Kidney tubule cell (primary cell): ENCODE measurements around the gene TMEM145.
"Not testable (repeated sequence)": the region's sequence is repeated elsewhere in the genome, so short reads cannot be mapped to it uniquely, and the experiment has no call there.

Experiments used
- DNase-seq: peaks from one replicate; pipeline ENCODE4 v3.0.0-alpha.2; 2018; ENCODE audit warnings: low spot score

The TMEM145 gene

DNA sequence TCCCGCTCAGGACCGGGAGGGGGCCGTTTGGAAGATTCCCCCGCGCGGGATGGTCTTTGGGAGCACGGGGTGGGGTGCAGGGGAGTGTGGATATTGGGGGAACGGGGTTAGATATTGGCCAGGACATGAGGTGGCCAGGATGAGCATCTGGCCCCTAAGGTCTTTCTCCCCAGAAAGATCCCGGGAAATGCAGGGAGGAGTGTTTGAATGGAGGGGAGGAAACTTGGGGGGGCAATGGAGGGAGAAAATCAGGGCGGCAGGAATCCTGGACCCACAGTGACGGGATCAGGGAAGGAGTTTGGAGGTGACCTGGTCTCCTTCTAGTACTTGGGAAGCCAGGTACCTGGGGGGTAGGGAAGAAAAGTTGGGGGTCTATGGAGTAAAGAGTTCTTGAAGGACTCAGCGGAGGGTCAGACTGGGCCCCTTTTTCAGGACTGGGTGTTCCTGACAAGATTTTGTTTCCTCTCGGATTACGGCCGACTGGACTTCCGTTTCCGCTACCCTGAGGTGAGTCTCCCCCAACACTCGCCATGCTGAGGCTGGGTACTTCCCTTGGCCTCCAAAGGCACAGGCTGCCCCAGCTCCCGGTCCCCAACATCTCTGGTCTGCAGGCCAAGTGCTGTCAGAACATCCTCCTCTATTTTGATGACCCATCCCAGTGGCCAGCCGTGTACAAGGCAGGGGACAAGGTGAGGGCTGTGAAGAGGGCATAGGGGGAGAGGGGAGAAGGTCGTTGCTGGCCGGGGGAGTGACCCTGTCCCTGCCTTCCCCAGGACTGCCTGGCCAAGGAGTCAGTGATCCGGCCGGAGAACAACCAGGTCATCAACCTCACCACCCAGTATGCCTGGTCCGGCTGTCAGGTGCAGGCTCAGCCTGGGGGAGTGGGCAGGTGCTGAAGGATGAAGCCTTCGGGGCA lies 989 bp downstream of the TMEM145 start:
- no peak for DNase-seq

DNA sequence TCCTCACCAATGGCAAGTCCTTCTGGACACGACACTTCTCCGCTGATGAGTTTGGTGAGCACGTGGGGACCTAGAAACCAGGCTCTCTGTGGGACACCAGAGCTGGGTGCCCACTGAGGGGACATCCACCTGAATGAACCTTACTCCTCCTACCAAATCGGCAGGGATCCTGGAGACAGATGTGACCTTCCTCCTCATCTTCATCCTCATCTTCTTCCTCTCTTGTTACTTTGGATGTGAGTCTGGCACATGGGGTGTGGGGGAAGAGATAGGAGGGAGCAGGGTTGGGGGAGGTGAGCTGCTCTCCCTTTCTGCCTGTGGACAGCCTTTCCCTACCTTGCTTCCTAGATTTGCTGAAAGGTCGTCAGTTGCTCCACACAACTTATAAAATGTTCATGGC lies 1.9 kb downstream of the TMEM145 start:
- no peak for DNase-seq

DNA sequence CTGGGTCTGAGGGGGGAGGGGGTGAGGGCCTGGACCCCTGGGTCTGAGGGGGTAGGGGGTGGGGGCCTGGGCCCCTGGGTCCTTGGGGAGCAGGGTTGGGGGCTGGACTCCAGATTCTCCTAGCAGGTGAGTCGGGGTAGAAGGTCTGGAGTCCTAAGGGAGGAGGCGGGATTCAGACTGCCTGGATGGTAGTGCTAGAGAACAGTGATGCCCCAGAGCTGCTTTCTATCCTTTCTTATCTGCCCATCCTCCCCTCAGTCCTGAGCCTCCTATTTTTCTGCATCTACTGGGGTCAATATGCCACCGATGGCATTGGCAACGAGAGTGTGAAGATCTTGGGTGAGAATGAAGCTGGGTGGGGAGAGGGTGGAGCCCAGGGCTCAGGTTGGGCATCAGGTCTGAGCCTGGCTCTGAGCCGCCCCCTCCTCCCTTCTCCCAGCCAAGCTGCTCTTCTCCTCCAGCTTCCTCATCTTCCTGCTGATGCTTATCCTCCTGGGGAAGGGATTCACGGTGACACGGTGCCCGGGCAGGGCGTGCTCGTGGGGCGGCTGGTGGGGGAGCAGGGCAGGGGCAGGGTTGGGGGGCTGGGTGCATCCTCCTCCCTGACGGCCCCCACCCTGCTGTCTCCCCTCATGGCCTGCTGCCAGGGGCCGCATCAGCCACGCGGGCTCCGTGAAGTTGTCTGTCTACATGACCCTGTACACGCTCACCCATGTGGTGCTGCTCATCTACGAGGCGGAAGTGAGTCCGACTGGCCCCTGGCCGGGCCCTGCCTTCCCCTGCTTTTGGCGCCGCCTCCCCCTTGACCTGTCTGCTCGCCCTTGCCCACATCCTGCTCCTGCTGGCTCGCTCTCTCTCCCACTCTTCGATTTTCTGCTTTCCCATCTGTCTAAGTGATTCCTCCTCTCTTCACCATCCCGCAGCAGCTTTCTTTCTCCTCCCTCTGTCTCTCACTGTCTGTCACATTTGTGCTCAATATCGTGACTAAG lies 3.4 kb downstream of the TMEM145 start:
- peak; percentile 40 for DNase-seq

DNA sequence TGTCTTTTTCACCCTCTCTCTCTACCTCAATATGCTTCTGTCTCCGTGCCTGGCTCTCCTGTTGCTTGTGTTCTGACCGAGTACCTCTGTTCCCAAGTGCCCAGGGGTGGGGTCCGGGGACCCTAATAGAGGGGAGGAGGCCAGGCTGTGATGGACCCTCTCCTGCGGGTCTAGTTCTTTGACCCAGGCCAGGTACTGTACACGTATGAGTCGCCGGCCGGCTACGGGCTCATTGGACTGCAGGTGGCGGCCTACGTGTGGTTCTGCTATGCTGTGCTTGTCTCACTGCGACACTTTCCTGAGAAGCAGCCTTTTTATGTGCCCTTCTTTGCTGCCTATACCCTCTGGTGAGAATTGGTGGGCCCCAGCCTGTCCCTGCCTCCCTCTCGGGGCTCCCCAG lies 4.4 kb downstream of the TMEM145 start:
- DNase-seq = no peak

DNA sequence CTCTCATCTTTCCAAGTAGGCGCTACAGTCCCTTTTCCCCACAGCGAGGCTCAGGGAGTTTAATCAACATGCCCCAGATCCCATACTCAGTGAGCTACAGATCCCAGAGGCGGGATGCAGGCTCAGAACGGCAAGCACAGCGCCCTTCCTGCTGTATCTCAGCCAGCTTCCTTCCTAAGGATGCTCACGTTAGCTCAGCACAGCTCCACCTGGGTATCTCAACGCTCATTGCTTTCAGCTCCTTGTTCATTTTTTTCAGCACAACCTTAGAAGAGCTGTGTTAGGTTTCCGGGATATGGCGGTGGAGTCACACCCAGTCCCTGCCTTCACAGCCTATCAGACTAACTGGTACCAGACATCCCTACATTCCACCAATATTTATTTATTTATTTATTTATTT lies 9.2 kb downstream of the TMEM145 start:
- no peak for DNase-seq

DNA sequence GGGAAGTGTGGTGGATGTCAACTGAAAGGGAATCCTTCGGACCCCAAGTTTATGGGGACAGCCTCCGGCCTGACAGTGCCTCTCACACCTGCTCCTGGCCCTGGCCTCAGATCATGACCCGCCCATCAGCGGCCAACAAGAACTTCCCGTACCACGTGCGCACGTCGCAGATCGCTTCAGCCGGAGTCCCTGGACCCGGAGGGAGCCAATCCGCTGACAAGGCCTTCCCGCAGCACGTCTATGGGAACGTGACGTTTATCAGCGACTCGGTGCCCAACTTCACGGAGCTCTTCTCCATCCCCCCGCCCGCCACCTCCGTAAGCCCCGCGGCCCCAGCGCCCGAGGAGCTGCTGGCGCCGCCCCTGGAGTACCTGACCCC lies 10.4 kb downstream of the TMEM145 start:
- DNase-seq = no peak

DNA sequence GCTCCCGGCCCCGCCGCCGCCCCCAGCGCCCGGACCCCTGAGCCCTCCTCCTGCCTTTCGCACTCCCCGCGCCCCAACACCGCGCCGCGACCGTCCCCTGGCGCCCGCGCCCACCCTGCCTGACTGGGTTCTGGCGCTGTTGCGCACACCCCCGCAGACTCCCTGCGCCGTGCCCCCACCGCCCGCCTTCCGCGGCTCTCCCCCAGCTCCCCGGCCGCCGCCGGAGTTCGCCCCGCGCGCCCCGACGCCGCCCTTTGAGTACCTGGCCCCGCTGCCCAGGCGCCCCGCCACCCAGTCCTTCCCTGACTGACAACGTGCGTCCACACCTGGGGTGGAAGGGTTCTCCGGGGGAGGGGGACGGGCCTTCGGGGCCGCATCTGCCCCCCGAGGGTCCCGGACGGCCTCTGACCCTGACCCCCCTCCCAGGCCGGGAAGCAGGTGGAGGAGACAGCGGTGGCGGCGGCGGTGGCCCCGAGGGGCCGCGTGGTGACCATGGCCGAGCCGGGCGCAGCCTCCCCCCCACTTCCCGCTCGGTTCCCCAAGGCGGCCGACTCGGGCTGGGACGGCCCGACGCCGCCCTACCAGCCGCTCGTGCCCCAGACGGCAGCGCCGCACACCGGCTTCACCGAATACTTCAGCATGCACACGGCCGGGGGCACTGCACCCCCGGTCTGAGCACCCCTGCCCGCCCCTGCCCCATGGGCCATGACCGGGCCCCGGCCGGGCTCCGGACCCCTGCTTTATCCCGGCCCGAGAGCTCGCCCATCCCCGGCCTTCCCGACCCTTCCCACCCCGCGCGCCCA lies 10.9 kb downstream of the TMEM145 start:
- no peak for DNase-seq

DNA sequence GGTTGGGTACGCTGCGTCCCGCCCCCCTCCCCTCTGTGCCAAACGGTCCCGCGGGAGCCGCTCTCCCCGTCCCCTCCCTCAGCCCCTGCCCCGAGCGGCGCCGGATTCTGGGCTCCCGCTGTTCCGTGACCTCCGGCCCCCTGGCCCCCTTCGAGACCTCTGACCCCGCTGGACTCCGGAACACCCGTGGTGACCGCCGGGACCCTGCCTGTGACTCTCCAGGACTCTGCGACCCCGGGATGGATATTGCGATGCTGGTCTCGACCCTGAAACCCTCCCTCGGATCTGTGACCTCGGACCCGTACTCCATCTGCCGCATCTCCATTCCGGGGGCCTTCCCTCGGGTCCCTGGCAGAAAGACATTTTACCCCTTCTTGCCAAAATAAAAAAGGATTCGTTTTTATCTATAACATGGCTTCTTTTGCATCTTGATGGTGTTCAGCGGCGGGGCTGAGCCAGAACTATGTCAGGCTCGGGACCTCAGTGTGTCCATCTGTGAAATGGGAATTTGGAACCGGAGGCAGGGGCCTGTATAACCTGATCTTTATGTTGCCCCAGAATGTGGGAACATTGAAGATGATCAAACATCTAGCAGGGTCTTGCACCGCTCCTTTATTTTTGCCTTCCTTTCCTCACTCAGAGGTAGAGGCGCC lies 11.7 kb downstream of the TMEM145 start:
- DNase-seq = no peak

DNA sequence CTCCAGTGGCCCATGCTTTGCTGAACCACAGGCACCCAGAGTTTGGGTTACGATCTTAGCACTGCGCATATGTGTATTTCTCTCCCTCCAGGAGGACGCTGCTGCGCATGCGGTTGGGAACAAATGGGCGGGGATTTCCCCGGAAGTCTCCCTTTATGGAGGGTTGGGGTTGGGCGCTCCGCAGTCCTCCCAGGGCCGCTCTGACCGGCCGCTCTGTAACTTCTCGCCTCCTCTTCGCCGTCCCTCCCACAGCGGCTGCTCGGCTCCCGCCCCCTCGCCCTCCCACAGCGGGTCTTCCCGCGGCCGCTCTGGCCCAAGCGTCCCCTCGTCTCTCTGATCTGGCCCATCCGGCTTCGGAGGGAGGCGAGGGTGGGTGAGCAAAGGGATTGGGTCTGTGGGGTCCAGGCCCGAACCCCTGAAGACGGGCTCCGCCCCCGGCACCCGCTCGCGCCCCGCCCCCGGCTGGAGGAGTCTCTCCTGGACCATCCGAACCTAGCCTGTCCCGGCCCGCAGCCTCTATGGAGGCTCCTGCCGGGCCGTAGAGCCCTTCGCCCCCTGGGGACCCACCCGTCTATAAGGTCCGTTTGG lies 12.3 kb downstream of the TMEM145 start, which contains the start of gene MEGF8:
MEGF8 (plus strand) TSS at position 328 of the 588 bp plus-strand sequence. CDS start 609 bp downstream, outside the sequence.
- DNase-seq = peak; percentile 99

DNA sequence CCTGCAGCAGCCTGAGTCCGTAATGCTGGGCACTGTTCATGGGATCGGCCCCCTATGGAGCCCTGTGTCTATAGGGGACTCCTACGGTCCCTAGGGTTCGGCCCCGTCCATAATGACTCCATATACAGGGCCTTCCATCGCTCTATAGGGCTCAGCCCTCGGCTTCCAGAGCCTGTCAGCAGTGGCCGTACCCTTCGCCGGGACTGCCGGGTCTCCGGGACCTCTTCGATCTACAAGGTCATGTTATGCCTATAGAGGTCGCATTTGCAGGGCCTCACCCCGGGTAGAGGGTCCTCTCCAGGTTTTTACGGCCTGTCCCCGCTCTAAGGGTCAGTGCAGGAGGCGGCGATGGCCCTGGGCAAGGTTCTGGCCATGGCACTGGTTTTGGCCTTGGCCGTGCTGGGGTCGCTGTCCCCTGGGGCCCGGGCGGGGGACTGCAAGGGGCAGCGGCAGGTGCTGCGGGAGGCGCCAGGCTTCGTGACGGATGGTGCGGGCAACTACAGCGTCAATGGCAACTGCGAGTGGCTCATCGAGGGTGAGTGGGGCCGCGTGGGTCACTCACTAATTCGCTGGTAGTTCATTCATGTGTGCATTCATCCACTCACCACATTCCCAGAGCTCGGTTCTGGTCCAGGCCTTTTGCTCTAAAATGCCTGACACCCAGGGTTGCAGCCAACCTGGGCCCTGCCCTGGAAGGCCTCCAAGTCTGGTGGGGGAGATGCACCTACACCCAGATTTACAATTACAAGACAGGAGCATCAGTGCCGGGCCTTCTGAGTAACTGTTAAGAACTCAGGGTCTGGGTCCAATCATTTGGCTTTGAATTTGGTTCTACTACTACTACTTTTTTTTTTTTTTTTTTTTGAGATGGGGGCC lies 13.0 kb downstream of the TMEM145 start:
- DNase-seq = peak; percentile 35

DNA sequence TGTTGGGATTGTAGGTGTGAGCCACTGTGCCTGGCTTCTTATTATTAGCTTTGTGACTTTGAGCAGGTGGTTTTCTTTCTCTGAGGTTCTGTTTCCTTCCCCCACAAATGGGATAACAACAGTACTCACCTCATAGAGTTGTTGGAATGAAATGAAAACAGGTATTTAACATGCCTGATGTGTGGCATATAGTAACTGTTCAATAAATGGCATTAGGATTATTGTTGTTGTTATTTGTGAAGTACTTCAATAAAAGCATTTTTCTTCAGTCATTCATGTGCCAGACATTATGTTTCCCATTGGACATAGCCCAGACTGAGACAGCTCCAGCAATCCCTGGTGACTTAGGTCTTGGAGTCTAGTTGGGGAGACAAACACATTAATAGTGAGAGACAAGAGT lies 13.9 kb downstream of the TMEM145 start:
- DNase-seq = no peak

DNA sequence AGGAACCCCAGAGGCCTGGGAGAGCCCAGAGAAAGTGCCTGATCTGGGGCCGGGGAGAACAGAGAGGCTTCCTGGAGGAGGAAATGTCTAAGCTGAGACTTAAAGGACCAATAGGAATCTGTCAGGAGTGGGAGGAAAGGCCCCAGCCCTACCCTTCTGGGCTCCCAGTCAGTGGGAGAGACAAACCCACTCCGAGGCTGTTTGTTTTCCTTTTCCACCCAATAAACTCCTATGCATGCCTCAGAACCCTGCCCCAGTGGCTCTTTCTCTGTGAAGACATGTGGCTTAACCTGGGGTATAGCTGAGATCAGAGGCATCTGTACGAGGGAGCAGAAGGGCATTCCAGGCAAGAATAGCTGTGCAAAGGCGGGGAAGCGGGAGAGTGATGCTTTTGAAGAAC lies 14.3 kb downstream of the TMEM145 start:
- DNase-seq = no peak

DNA sequence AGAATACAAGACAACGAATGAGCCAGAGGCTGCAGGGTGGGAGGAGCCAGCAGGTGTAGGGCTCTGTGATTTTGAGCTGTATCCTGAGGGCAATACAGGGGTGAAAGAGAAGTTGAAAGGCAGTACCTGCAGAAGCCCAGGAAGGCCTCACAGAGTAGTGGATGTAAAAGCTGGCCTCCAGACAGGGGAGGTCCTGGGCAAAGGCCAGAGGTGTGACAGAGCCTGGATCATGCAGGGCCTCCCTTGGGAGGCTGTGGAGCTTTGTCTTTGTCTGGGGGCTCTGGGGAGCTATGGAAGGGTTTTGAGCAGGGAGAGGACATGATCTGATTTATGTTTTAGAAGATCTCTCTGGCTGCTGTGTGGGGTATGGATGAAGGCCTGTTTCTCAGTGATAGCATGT lies 15.0 kb downstream of the TMEM145 start:
- DNase-seq = no peak

DNA sequence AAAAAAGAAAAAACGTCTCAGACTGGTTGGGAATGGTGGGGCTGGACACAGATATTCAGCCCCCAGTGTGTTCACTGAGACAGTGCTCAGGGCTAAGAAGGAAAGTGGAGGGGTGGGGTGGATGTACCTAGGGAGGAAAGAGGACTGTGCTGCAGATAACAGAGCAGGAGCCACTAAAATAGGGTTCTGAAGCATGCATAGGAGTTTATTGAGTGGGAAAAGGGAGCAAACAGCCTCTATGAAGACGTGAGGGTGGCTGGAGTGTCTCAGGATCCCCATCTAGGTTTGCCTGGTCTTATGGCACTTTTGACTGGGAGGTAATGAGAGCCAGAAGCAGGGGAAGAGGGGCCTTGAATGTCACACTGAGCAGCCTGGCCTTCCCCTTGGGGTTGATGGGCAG lies 15.7 kb downstream of the TMEM145 start:
- no peak for DNase-seq

DNA sequence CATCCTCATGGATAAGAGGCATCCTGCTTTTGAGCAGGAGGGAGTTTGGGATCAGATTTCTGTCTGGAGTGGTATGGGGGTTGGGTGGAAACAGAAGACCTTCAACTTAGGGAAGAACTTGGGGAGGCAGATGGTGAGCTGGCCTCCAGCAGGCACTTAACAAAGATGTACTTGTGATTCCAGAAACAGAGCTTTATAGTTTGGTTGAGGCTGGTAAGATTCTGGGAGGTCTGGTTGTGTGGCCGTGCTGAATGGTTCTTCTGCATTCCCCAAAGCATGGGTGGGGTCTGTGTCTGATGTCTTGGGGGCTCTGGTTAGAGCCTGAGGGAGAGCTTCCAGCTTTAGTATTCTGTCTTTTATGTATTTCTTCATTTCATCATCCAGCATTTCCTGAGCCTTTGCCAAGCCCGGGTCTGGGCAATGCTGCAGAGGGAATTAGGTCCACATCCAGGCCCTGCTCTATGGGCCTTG lies 17.2 kb downstream of the TMEM145 start:
- DNase-seq = no peak

DNA sequence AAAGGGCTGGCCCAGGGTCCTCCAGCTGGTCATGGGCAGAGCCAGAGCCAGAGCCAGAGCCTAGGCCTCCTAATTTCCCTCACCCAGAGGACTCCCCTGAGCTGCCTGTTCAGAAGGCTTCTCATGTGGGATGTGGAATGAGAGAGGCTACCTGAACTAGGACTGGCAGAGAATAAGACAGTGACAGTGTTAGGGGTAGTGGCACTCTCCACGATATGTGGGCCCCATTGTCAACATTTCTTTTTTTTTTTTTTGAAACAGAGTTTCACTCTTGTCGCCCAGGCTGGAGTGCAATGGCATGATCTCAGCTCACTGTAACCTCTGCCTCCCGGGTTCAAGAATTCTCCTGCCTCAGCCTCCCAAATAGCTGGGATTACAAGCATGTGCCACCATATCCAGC lies 18.2 kb downstream of the TMEM145 start:
- not testable (repeated sequence) for DNase-seq

DNA sequence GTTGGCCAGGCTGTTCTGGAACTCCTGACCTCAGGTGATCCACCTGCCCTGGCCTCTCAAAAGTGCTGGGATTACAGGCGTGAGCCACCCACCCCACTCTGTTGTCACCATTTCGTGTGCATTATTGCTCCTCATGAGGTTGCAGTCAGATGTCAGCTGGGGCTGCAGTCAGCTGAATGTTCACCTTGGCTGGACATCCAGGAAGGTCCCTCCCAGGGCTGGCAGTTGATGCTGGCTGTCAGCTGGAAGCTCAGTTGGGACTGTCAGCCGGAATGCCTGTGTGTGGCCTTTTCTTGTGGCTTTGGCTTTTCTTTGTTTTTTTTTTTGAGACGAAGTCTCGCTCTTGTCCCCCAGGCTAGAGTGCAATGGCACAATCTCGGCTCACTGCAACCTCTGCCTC lies 18.9 kb downstream of the TMEM145 start:
- no peak for DNase-seq

DNA sequence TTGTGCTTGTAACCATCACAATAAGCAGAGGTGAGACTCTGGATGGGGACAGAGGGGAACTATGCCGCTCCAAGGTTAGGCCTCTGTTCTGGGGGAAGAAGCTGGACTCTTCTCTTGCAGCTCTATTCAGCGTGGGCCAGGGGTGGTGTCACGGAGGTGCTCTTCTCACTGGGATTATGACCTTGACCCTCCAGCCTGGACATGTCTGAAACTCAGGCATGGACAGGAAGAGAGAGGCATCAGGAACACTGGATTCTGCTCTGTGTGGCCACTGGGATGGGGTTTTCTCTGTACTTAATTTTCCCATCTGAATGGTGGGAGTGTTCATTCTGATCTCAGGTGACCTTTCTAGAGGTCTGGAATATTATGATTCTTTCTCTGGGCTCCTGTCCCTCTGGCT lies 19.9 kb downstream of the TMEM145 start:
- DNase-seq = no peak

DNA sequence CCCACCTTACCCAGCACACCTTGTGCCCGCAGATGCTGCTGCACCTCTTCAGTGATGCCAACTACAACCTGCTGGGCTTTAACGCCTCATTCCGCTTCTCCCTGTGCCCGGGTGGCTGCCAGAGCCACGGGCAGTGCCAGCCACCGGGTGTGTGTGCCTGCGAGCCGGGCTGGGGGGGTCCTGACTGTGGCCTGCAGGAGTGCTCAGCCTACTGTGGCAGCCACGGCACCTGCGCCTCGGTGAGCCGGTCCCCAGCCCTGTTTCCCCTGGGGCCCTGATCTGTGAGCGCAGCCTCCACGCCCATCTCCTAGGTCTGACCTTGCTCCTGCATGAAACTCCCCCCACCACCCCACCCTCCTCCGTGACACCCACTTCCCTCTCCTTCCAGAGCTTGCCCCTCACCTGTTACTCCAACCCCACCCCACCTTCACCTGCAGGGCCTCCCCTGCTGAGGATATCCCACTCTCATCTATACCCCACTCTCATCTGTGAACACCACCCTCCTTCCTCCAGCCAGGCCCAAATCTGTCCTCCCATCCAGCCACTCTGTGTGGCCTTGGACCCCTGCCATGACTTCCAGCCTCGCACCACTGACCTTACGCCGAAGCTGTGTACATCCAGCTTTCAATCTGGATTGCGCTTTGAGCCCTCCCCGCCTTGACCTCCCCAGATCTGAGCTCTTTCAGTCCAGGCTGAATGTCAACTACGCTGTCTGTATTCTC lies 21.0 kb downstream of the TMEM145 start:
- DNase-seq = no peak
